A549 (cell line): Measurements from ENCODE around the gene SPINDOC. TPM values are rescaled to one million over a fixed set of nuclear protein-coding genes. Genes with fewer than 3 reads are reported as not detected.

Experiments used
- ATAC-seq, 2 experiments: fragments of 200-7000 bp in 1 of 2; fragments of >200 bp in 1 of 2; cut with Nextera tagmentation in 1 of 2; cut with Tn5 transposase in 1 of 2; 3 replicates each; pipeline versions ENCODE4 v1.8.0 to v1.9.1; 2018 to 2020; ENCODE audit warnings: mild to moderate bottlenecking in 1 of 2, moderate library complexity in 1 of 2
- CTCF ChIA-PET: fragments of 300-600 bp; sonication (Branson Sonifier 250); formaldehyde crosslinking; extraction: SDS; loops from one replicate; lab custom pipeline; 2021; ENCODE audit warnings: antibody characterized with exemption, inconsistent platforms; lab: Yijun Ruan, JAX
- POLR2A ChIA-PET: fragments of 350-600 bp; formaldehyde crosslinking; extraction: SDS; loops from one replicate; lab custom pipeline; 2021; ENCODE audit warnings: antibody characterized with exemption, inconsistent platforms; lab: Yijun Ruan, JAX
- DNase-seq, 2 experiments: peaks; one replicate each; pipeline versions ENCODE4 v3.0.0 to v3.0.0-alpha.2; 2011 to 2016; ENCODE audit warnings: low read depth in 1 of 2, low spot score in 1 of 2
- FAIRE-seq: peaks from 2 replicates; lab custom pipeline; 2011; peaks lifted over from hg19 to GRCh38; lab: Jason Lieb, UNC
- H3K27ac ChIP-seq, 2 experiments: fragments of >200 bp; sonication (Bioruptor Twin); formaldehyde crosslinking; 3 replicates each; pipeline ENCODE4 v1.5.1; 2016 to 2017
- H3K4me1 ChIP-seq: fragments of >200 bp; sonication (Bioruptor Twin); formaldehyde crosslinking; 3 replicates; pipeline ENCODE4 v1.6.1; 2016
- H3K4me2 ChIP-seq: fragments of >200 bp; sonication (Bioruptor Twin); formaldehyde crosslinking; 3 replicates; pipeline ENCODE4 v1.6.1; 2016
- H3K4me3 ChIP-seq: fragments of >200 bp; sonication (Bioruptor Twin); formaldehyde crosslinking; 3 replicates; pipeline ENCODE4 v1.5.1; 2016
- H3K9me3 ChIP-seq: fragments of >200 bp; sonication (Bioruptor Twin); formaldehyde crosslinking; 3 replicates; pipeline ENCODE4 v1.6.1; 2016
- CBX2 ChIP-seq: fragments of 200-600 bp; sonication (generic); IDR thresholded peaks from 2 replicates; pipeline ENCODE4 v1.6.1; 2016; ENCODE audit warnings: low read depth, mild to moderate bottlenecking, borderline replicate concordance
- CBX8 ChIP-seq: fragments of 200-600 bp; sonication (generic); IDR thresholded peaks from 2 replicates; pipeline ENCODE4 v1.6.1; 2016
- CEBPB ChIP-seq, 2 experiments: fragments of >200 bp in 1 of 2; sonication (Bioruptor Twin) in 1 of 2; formaldehyde crosslinking in 1 of 2; IDR thresholded peaks; 2 replicates each; pipeline ENCODE4 v1.6.1; 2012 to 2016
- CHD2 ChIP-seq: fragments of 150-350 bp; IDR thresholded peaks from 2 replicates; pipeline ENCODE4 v1.6.1; 2014; ENCODE audit warnings: low read length; ENCODE audit not compliant: partially characterized antibody
- CTCF ChIP-seq: fragments of >200 bp; sonication (Bioruptor Twin); formaldehyde crosslinking; IDR thresholded peaks from 3 replicates; pipeline ENCODE4 v1.5.1; 2016
- ESRRA ChIP-seq: fragments of 150-350 bp; IDR thresholded peaks from 2 replicates; pipeline ENCODE4 v1.6.1; 2014; ENCODE audit warnings: mild to moderate bottlenecking, low read length, borderline replicate concordance
- FOSB ChIP-seq: fragments of 250-450 bp; sonication (Bioruptor Pico); IDR thresholded peaks from 2 replicates; pipeline ENCODE4 v1.5.0; 2020; ENCODE audit warnings: mild to moderate bottlenecking, moderate library complexity
- FOSL2 ChIP-seq, 2 experiments: fragments of 450-650 bp in 1 of 2; fragments of >200 bp in 1 of 2; sonication (Bioruptor Twin) in 1 of 2; formaldehyde crosslinking; IDR thresholded peaks; 2 replicates each; pipeline versions ENCODE4 v1.5.0 to v1.6.1; 2016 to 2020; ENCODE audit warnings: mild to moderate bottlenecking in 1 of 2, moderate library complexity in 1 of 2
- GATA3 ChIP-seq: IDR thresholded peaks from 2 replicates; pipeline ENCODE4 v1.6.1; 2012; ENCODE audit warnings: borderline replicate concordance
- HEYL ChIP-seq: fragments of 250-450 bp; sonication (Bioruptor Pico); IDR thresholded peaks from 2 replicates; pipeline ENCODE4 v1.8.0; 2021; ENCODE audit warnings: mild to moderate bottlenecking, moderate library complexity
- HMGXB4 ChIP-seq: fragments of 250-450 bp; sonication (Bioruptor Pico); IDR thresholded peaks from 2 replicates; pipeline ENCODE4 v1.5.0; 2021; ENCODE audit warnings: mild to moderate bottlenecking, moderate library complexity, borderline replicate concordance
- HOXA7 ChIP-seq: fragments of 250-450 bp; sonication (Bioruptor Pico); IDR thresholded peaks from 2 replicates; pipeline ENCODE4 v1.5.0; 2020; ENCODE audit warnings: mild to moderate bottlenecking, moderate library complexity
- HOXB13 ChIP-seq: fragments of 250-450 bp; sonication (Bioruptor Pico); IDR thresholded peaks from 2 replicates; pipeline ENCODE4 v1.5.0; 2020; ENCODE audit warnings: low read depth, mild to moderate bottlenecking, moderate library complexity
- KDM1A ChIP-seq: fragments of 200-600 bp; sonication (generic); IDR thresholded peaks from 2 replicates; pipeline ENCODE4 v1.6.1; 2016; ENCODE audit warnings: low read depth, mild to moderate bottlenecking
- MYC ChIP-seq: IDR thresholded peaks from 2 replicates; pipeline ENCODE4 v1.6.1; 2012; ENCODE audit warnings: mild to moderate bottlenecking, inconsistent platforms, low read length, improper control_type of control experiment, borderline replicate concordance
- NR3C1 ChIP-seq: fragments of >200 bp; sonication (Bioruptor Twin); formaldehyde crosslinking; IDR thresholded peaks from 3 replicates; pipeline ENCODE4 v1.6.1; 2017
- RARB ChIP-seq: fragments of 250-450 bp; sonication (Bioruptor Pico); IDR thresholded peaks from 2 replicates; pipeline ENCODE4 v1.8.0; 2021; ENCODE audit warnings: mild to moderate bottlenecking, moderate library complexity
- RCOR1 ChIP-seq: fragments of 150-350 bp; IDR thresholded peaks from 2 replicates; pipeline ENCODE4 v1.6.1; 2014; ENCODE audit warnings: antibody characterized with exemption, low read length, low read depth
- RNF2 ChIP-seq: fragments of 200-600 bp; sonication (generic); IDR thresholded peaks from 2 replicates; pipeline ENCODE4 v1.6.1; 2016; ENCODE audit warnings: low read depth, mild to moderate bottlenecking, antibody characterized with exemption, moderate library complexity, borderline replicate concordance
- SREBF2 ChIP-seq: fragments of 450-650 bp; IDR thresholded peaks from 2 replicates; pipeline ENCODE4 v1.6.1; 2014; ENCODE audit warnings: mild to moderate bottlenecking, moderate library complexity
- WGBS: methylation state at CpG from one replicate; pipeline ENCODE4 v1.1.6; 2017; ENCODE audit errors: missing lambda C conversion rate; 5-methylcytosine and 5-hydroxymethylcytosine counted together
- polyA plus RNA-seq, 4 experiments: library from polyadenylated mRNA; depleted of rRNA in 3 of 4; stranded (reverse); fragments of >200 nt; fragmentation: RNase III in 1 of 4; extraction: RNeasy Plus Mini Kit Qiagen cat#74134 plus additional on column Dnase treatment in 1 of 4; gene quantifications; 2 replicates in 3 of 4; 3 replicates in 1 of 4; pipeline ENCODE4 v1.2.3, GENCODE V29; 2011 to 2017
- TF ChIP-seq, protein P1 (sequence below): fragments of >200 bp; sonication (Bioruptor Twin); formaldehyde crosslinking; IDR thresholded peaks from 3 replicates; pipeline ENCODE4 v1.6.1; 2016
- TF ChIP-seq, protein P2 (sequence below): IDR thresholded peaks from 2 replicates; pipeline ENCODE4 v1.6.1; 2012
- TF ChIP-seq, protein P3 (sequence below): IDR thresholded peaks from 2 replicates; pipeline ENCODE4 v1.6.1; 2012; ENCODE audit warnings: low read depth, borderline replicate concordance

Gene SPINDOC
- polyA plus RNA-seq, 2 of the 4 experiments (the other 2 are of a cell fraction), result 17.6 to 34.8 TPM

DNA sequence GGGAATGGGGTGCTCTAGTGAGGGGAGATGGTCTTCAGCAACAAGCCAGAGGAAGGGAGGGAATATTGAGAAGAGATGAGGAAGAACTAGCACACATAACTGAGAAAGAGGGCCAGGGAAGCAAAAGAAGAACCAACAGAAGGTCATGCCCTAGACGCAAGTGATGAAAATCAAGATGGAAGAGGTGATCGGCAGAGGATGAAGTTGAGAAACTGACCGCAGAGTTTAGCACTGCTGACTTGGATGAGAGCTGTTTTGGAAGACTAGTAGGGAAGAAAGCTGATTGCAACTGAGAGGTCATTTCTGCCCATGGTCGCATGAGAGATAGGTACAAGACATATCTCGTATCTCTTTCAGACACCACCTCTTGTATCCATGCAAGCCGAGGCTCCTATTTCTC is 2.9 kb downstream of the SPINDOC start:
- H3K4me1 ChIP-seq, result peaks cover 17% of the 10 kb centered on the region
- 96% methylated on average over 6 of the region's 6 CpGs for WGBS
- FAIRE-seq (no peak), DNase-seq (no peak), ATAC-seq (no peak)
- H3K9me3 ChIP-seq, result no peaks in the 10 kb centered on the region
- H3K4me2 ChIP-seq, result no peak overlapping the region
- POLR2A ChIA-PET, result no interaction called here
- H3K27ac ChIP-seq, result no peak overlapping the region
- no peak overlapping the region for H3K4me3 ChIP-seq
- CTCF ChIA-PET, result interaction anchor here (1.3 to 15.4 kb wide), 5 partner anchors 10 to 129 kb away, joined by 3 to 129 read pairs (median 5); partner anchors contain the start of genes MARK2 and ZFTA
- TF ChIP-seq, protein P1, sequence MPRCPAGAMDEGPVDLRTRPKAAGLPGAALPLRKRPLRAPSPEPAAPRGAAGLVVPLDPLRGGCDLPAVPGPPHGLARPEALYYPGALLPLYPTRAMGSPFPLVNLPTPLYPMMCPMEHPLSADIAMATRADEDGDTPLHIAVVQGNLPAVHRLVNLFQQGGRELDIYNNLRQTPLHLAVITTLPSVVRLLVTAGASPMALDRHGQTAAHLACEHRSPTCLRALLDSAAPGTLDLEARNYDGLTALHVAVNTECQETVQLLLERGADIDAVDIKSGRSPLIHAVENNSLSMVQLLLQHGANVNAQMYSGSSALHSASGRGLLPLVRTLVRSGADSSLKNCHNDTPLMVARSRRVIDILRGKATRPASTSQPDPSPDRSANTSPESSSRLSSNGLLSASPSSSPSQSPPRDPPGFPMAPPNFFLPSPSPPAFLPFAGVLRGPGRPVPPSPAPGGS, result no peak
- TF ChIP-seq HMGXB4 (CRISPR knock-in tag) (no peak), HEYL (CRISPR knock-in tag) (no peak)
- TF ChIP-seq, protein P2, sequence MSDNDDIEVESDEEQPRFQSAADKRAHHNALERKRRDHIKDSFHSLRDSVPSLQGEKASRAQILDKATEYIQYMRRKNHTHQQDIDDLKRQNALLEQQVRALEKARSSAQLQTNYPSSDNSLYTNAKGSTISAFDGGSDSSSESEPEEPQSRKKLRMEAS, result no peak
- TF ChIP-seq, all 56 proteins: peak for 0

- Histone ChIP-seq H3K9me3 (no peaks in the 10 kb centered on the region), H3K4me1 (peaks cover 17% of the 10 kb centered on the region), H3K4me3 (no peak overlapping the region), H3K4me2 (no peak overlapping the region), H3K27ac (no peak overlapping the region)
- ChIA-PET CTCF (interaction anchor here (1.3 to 15.4 kb wide), 5 partner anchors 9 to 129 kb away, joined by 3 to 129 read pairs (median 5); partner anchors contain the start of genes MARK2 and ZFTA), POLR2A (no interaction called here)
- DNase-seq (no peak), ATAC-seq (no peak), FAIRE-seq (no peak)
- no peak for TF ChIP-seq MYC
- no peak for TF ChIP-seq RNF2
- TF ChIP-seq FOSB (CRISPR knock-in tag), result no peak
- TF ChIP-seq RARB (CRISPR knock-in tag), result no peak
- no peak for TF ChIP-seq HOXB13 (CRISPR knock-in tag)
- no peak for TF ChIP-seq CHD2
- TF ChIP-seq FOSL2 (IDR thresholded peaks at IDR 0.05), result no peak
- TF ChIP-seq FOSL2 (CRISPR knock-in tag; IDR thresholded peaks at IDR 0.05), result no peak
- no peak for TF ChIP-seq NR3C1
- TF ChIP-seq CBX2, result no peak
- no peak for TF ChIP-seq RCOR1
- TF ChIP-seq KDM1A, result no peak
- TF ChIP-seq, protein P3, sequence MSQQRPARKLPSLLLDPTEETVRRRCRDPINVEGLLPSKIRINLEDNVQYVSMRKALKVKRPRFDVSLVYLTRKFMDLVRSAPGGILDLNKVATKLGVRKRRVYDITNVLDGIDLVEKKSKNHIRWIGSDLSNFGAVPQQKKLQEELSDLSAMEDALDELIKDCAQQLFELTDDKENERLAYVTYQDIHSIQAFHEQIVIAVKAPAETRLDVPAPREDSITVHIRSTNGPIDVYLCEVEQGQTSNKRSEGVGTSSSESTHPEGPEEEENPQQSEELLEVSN, result no peak
- no peak for TF ChIP-seq CBX8
- TF ChIP-seq ESRRA, result no peak
- 96% methylated on average over 3 of the region's 3 CpGs for WGBS
Measured at GRCh38 chr11:63816732-63817131, 3.5 kb downstream of the SPINDOC start.

- TF ChIP-seq SREBF2, result no peak
- TF ChIP-seq CEBPB (IDR thresholded peaks at IDR 0.05), result no peak
- TF ChIP-seq, protein P3, result no peak
- TF ChIP-seq HOXA7, result no peak
- TF ChIP-seq FOSB (CRISPR knock-in tag), result no peak
- no peak for TF ChIP-seq CTCF
- TF ChIP-seq GATA3, result no peak
- TF ChIP-seq, all 56 proteins: peak for 0
- POLR2A ChIA-PET, result no interaction called here
- 93% methylated on average over 22 of the region's 27 CpGs for WGBS
- ATAC-seq (no peak), FAIRE-seq (no peak), DNase-seq (no peak)
- H3K27ac ChIP-seq, result no peak overlapping the region
- H3K9me3 ChIP-seq, result no peaks in the 10 kb centered on the region
- no peak overlapping the region for H3K4me3 ChIP-seq
- peaks cover 11% of the 10 kb centered on the region; the same call in 2 of the 3 replicates for H3K4me1 ChIP-seq
- no peak overlapping the region for H3K4me2 ChIP-seq
- CTCF ChIA-PET, result interaction anchor here (0.9 to 15.4 kb wide), 5 partner anchors 8 to 128 kb away, joined by 3 to 129 read pairs (median 5); partner anchors contain the start of genes MARK2 and ZFTA
Measured at GRCh38 chr11:63817758-63818498, 4.7 kb downstream of the SPINDOC start.
